ENCODE data around the gene SUN1. TPM values are rescaled to one million over a fixed set of nuclear protein-coding genes. Genes with fewer than 3 reads are reported as not detected.
A peak's percentile ranks its signal among the peaks of the same experiment; 100 is the strongest.

The SUN1 gene
- total RNA-seq, 4 donors from 2014 or later: 225 to 475 (median 263) TPM

GRCh38 chr7:918118-918425 is 85.8 kb downstream of the SUN1 start:
- peak; percentile 46 to 56 for DNase-seq (ENCODE audit: low spot score in 2 of 2)
- no peak overlapping the region for H3K4me3 ChIP-seq
- TF ChIP-seq EP300 (IDR thresholded peaks at IDR 0.05) (no peak), CTCF (IDR thresholded peaks at IDR 0.05) (no peak), POLR2AphosphoS5 (IDR thresholded peaks at IDR 0.05) (no peak)
- H3K4me1 ChIP-seq: peaks cover 33% of the 10 kb centered on the region
- 84% methylated on average over 9 of the region's 9 CpGs for WGBS
- peaks cover 11% of the 10 kb centered on the region for H3K27me3 ChIP-seq
- no peaks in the 10 kb centered on the region for H3K9me3 ChIP-seq
- no peaks in the 10 kb centered on the region for H3K36me3 ChIP-seq
- H3K27ac ChIP-seq: no peak overlapping the region

- H3K27ac ChIP-seq: no peak overlapping the region
- peak; percentile 45 to 72 for DNase-seq (ENCODE audit: low spot score in 2 of 2)
- TF ChIP-seq EP300 (IDR thresholded peaks at IDR 0.05) (no peak), POLR2AphosphoS5 (IDR thresholded peaks at IDR 0.05) (no peak), POLR2A (IDR thresholded peaks at IDR 0.05) (no peak)
- peaks cover 11% of the 10 kb centered on the region for H3K27me3 ChIP-seq
- H3K36me3 ChIP-seq: no peaks in the 10 kb centered on the region
- H3K9me3 ChIP-seq: no peaks in the 10 kb centered on the region
- H3K4me1 ChIP-seq: peaks cover 38% of the 10 kb centered on the region
- WGBS: 70% methylated on average over 11 of the region's 21 CpGs
- no peak overlapping the region for H3K4me3 ChIP-seq
Observed at GRCh38 chr7:918441-919113, 86.3 kb downstream of the SUN1 start.

- Histone ChIP-seq H3K4me1 (peaks cover 37% of the 10 kb centered on the region), H3K4me3 (no peak overlapping the region), H3K9me3 (no peaks in the 10 kb centered on the region), H3K36me3 (no peaks in the 10 kb centered on the region), H3K27me3 (peaks cover 11% of the 10 kb centered on the region), H3K27ac (no peak overlapping the region)
- TF ChIP-seq POLR2A (IDR thresholded peaks at IDR 0.05): no peak
- TF ChIP-seq EP300 (IDR thresholded peaks at IDR 0.05): no peak
- no peak for TF ChIP-seq POLR2AphosphoS5 (IDR thresholded peaks at IDR 0.05)
- TF ChIP-seq CTCF (IDR thresholded peaks at IDR 0.05): no peak
- WGBS: 64% methylated on average over 3 of the region's 13 CpGs
- DNase-seq (ENCODE audit: low spot score in 2 of 2): peak; percentile 54 to 56
Observed at GRCh38 chr7:919114-919442, 86.8 kb downstream of the SUN1 start.

- Histone ChIP-seq H3K4me3 (no peak overlapping the region), H3K27ac (no peak overlapping the region), H3K36me3 (no peaks in the 10 kb centered on the region), H3K27me3 (peaks cover 11% of the 10 kb centered on the region), H3K9me3 (no peaks in the 10 kb centered on the region), H3K4me1 (peaks cover 33% of the 10 kb centered on the region)
- DNase-seq (ENCODE audit: low spot score in 2 of 2): peak; percentile 37 to 75
- no peak for TF ChIP-seq EP300 (IDR thresholded peaks at IDR 0.05)
- TF ChIP-seq POLR2A (IDR thresholded peaks at IDR 0.05): no peak
- TF ChIP-seq CTCF (IDR thresholded peaks at IDR 0.05): no peak
- no peak for TF ChIP-seq POLR2AphosphoS5 (IDR thresholded peaks at IDR 0.05)
- 77% methylated on average over 22 of the region's 26 CpGs for WGBS
Observed at GRCh38 chr7:919924-920341, 87.7 kb downstream of the SUN1 start.

GRCh38 chr7:920351-921070 is 88.2 kb downstream of the SUN1 start:
- Histone ChIP-seq H3K9me3 (no peaks in the 10 kb centered on the region), H3K27ac (no peak overlapping the region), H3K36me3 (no peaks in the 10 kb centered on the region), H3K4me3 (no peak overlapping the region), H3K27me3 (peaks cover 11% of the 10 kb centered on the region), H3K4me1 (peaks cover 31% of the 10 kb centered on the region)
- WGBS: 71% methylated on average over 37 of the region's 40 CpGs
- DNase-seq (ENCODE audit: low spot score in 2 of 2): peak; percentile 58 to 64
- TF ChIP-seq POLR2A (IDR thresholded peaks at IDR 0.05): no peak
- TF ChIP-seq POLR2AphosphoS5 (IDR thresholded peaks at IDR 0.05): no peak
- no peak for TF ChIP-seq EP300 (IDR thresholded peaks at IDR 0.05)
- no peak for TF ChIP-seq CTCF (IDR thresholded peaks at IDR 0.05)

All from suprapubic skin (tissue), 4 donors.